ENCODE data around the gene DEPDC4.

GRCh38 chr12:100293017-100293416 lies 26.1 kb upstream of the DEPDC4 start:
- TF ChIP-seq, protein P1, sequence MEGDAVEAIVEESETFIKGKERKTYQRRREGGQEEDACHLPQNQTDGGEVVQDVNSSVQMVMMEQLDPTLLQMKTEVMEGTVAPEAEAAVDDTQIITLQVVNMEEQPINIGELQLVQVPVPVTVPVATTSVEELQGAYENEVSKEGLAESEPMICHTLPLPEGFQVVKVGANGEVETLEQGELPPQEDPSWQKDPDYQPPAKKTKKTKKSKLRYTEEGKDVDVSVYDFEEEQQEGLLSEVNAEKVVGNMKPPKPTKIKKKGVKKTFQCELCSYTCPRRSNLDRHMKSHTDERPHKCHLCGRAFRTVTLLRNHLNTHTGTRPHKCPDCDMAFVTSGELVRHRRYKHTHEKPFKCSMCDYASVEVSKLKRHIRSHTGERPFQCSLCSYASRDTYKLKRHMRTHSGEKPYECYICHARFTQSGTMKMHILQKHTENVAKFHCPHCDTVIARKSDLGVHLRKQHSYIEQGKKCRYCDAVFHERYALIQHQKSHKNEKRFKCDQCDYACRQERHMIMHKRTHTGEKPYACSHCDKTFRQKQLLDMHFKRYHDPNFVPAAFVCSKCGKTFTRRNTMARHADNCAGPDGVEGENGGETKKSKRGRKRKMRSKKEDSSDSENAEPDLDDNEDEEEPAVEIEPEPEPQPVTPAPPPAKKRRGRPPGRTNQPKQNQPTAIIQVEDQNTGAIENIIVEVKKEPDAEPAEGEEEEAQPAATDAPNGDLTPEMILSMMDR (conservative IDR thresholded peaks at IDR 0.05; ENCODE audit: low read depth in 2 of 2), result no peak
- TF ChIP-seq NANOG (IDR thresholded peaks at IDR 0.05; ENCODE audit: borderline replicate concordance) (no peak), EZH2 (IDR thresholded peaks at IDR 0.05; ENCODE audit: low read depth, unreplicated experiment) (no peak), EZH2phosphoT487 (IDR thresholded peaks at IDR 0.05; ENCODE audit: unreplicated experiment) (no peak), POLR2AphosphoS5 (IDR thresholded peaks at IDR 0.05; ENCODE audit: low read depth) (no peak), CREB1 (CRISPR knock-in tag; IDR thresholded peaks at IDR 0.05; ENCODE audit: low read depth) (no peak), ZNF114 (CRISPR knock-in tag; IDR thresholded peaks at IDR 0.05) (no peak), STAT1 (IDR thresholded peaks at IDR 0.05; ENCODE audit: unreplicated experiment) (no peak), JUNB (IDR thresholded peaks at IDR 0.05; ENCODE audit: unreplicated experiment) (no peak), ZNF331 (CRISPR knock-in tag; IDR thresholded peaks at IDR 0.05; ENCODE audit: low read depth) (no peak)
- TF ChIP-seq, protein P2, sequence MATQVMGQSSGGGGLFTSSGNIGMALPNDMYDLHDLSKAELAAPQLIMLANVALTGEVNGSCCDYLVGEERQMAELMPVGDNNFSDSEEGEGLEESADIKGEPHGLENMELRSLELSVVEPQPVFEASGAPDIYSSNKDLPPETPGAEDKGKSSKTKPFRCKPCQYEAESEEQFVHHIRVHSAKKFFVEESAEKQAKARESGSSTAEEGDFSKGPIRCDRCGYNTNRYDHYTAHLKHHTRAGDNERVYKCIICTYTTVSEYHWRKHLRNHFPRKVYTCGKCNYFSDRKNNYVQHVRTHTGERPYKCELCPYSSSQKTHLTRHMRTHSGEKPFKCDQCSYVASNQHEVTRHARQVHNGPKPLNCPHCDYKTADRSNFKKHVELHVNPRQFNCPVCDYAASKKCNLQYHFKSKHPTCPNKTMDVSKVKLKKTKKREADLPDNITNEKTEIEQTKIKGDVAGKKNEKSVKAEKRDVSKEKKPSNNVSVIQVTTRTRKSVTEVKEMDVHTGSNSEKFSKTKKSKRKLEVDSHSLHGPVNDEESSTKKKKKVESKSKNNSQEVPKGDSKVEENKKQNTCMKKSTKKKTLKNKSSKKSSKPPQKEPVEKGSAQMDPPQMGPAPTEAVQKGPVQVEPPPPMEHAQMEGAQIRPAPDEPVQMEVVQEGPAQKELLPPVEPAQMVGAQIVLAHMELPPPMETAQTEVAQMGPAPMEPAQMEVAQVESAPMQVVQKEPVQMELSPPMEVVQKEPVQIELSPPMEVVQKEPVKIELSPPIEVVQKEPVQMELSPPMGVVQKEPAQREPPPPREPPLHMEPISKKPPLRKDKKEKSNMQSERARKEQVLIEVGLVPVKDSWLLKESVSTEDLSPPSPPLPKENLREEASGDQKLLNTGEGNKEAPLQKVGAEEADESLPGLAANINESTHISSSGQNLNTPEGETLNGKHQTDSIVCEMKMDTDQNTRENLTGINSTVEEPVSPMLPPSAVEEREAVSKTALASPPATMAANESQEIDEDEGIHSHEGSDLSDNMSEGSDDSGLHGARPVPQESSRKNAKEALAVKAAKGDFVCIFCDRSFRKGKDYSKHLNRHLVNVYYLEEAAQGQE (IDR thresholded peaks at IDR 0.05; ENCODE audit: unreplicated experiment), result no peak
- TF ChIP-seq, protein P3, sequence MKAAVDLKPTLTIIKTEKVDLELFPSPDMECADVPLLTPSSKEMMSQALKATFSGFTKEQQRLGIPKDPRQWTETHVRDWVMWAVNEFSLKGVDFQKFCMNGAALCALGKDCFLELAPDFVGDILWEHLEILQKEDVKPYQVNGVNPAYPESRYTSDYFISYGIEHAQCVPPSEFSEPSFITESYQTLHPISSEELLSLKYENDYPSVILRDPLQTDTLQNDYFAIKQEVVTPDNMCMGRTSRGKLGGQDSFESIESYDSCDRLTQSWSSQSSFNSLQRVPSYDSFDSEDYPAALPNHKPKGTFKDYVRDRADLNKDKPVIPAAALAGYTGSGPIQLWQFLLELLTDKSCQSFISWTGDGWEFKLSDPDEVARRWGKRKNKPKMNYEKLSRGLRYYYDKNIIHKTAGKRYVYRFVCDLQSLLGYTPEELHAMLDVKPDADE (IDR thresholded peaks at IDR 0.05), result no peak
